CD14-positive monocyte (primary cell): ENCODE measurements around the gene VWC2L. TPM values are rescaled to one million over a fixed set of nuclear protein-coding genes. Genes with fewer than 3 reads are reported as not detected.

Source experiments
- DNase-seq, 3 donors: peaks; one replicate each; pipeline ENCODE4 v3.0.0-alpha.2; 2011 to 2022
- H2AFZ ChIP-seq: 2 replicates; pipeline ENCODE4 v1.6.0; 2012; ENCODE audit warnings: mild to moderate bottlenecking, low read depth, low read length, inconsistent platforms; ENCODE audit not compliant: insufficient read depth, poor library complexity, severe bottlenecking
- H3K27ac ChIP-seq, 2 donors: 1 replicate in 1 of 2; 2 replicates in 1 of 2; pipeline ENCODE4 v1.5.1; 2012 to 2013; ENCODE audit warnings: low read length in 2 of 2, control low read depth in 1 of 2, inconsistent platforms in 1 of 2, low read depth in 1 of 2, mild to moderate bottlenecking in 1 of 2
- H3K27me3 ChIP-seq, 2 donors: one replicate each; pipeline versions ENCODE4 v1.6.0 to v1.6.1; 2011 to 2013; ENCODE audit warnings: low read length in 2 of 2; ENCODE audit not compliant: control insufficient read depth in 2 of 2, insufficient read depth in 2 of 2
- H3K36me3 ChIP-seq, 2 donors: replicated peaks in 1 of 2; 1 replicate in 1 of 2; 2 replicates in 1 of 2; pipeline versions ENCODE4 v1.5.1 to v1.6.1; 2012 to 2013; ENCODE audit warnings: low read length in 2 of 2, control low read depth in 1 of 2, inconsistent platforms in 1 of 2, mild to moderate bottlenecking in 1 of 2; ENCODE audit not compliant: insufficient read depth in 2 of 2, control insufficient read depth in 1 of 2
- H3K4me1 ChIP-seq, 2 donors: 1 replicate in 1 of 2; 2 replicates in 1 of 2; pipeline versions ENCODE4 v1.5.1 to v1.6.1; 2012 to 2013; ENCODE audit warnings: low read length in 2 of 2, control low read depth in 1 of 2, inconsistent platforms in 1 of 2, mild to moderate bottlenecking in 1 of 2, moderate library complexity in 1 of 2; ENCODE audit not compliant: insufficient read depth in 2 of 2, control insufficient read depth in 1 of 2
- H3K4me2 ChIP-seq: replicated peaks from 2 replicates; pipeline ENCODE3; 2012; ENCODE audit warnings: low read length, moderate library complexity, mild to moderate bottlenecking; ENCODE audit not compliant: poor library complexity, severe bottlenecking; ENCODE audit errors: extremely low read depth
- H3K4me3 ChIP-seq, 3 experiments: fragments of 200-600 bp in 1 of 3; sonication (generic) in 1 of 3; replicated peaks in 1 of 3; 1 replicate in 2 of 3; 2 replicates in 1 of 3; pipeline ENCODE4 v1.5.1; 2011 to 2013; ENCODE audit warnings: low read length in 3 of 3, mild to moderate bottlenecking in 3 of 3, control low read depth in 2 of 3, low read depth in 2 of 3, inconsistent platforms in 1 of 3, moderate library complexity in 1 of 3
- H3K79me2 ChIP-seq: 2 replicates; pipeline ENCODE4 v1.6.0; 2012; ENCODE audit warnings: mild to moderate bottlenecking, control low read depth, inconsistent platforms, low read length, moderate library complexity; ENCODE audit not compliant: insufficient read depth
- H3K9ac ChIP-seq: 2 replicates; pipeline ENCODE4 v1.6.0; 2017; ENCODE audit warnings: low read length, mild to moderate bottlenecking; ENCODE audit not compliant: insufficient read depth, poor library complexity, severe bottlenecking
- H3K9me3 ChIP-seq, 2 donors: replicated peaks in 1 of 2; 1 replicate in 1 of 2; 2 replicates in 1 of 2; pipeline versions ENCODE4 v1.5.1 to v1.6.1; 2012 to 2013; ENCODE audit warnings: low read length in 2 of 2, control low read depth in 1 of 2; ENCODE audit not compliant: control insufficient read depth in 1 of 2, insufficient read depth in 1 of 2
- H4K20me1 ChIP-seq: 2 replicates; pipeline ENCODE4 v1.6.0; 2012; ENCODE audit warnings: mild to moderate bottlenecking, low read length, control low read depth, moderate library complexity; ENCODE audit not compliant: insufficient read depth
- H3K27ac Mint-ChIP-seq, 7 donors: one replicate each; pipeline ENCODE4 v1.8.0; 2020; ENCODE audit warnings: mild to moderate bottlenecking in 7 of 7, mixed read lengths in 7 of 7, moderate library complexity in 6 of 7, inconsistent platforms in 2 of 7
- H3K27me3 Mint-ChIP-seq, 3 donors: one replicate each; pipeline ENCODE4 v1.8.0; 2021 to 2022; ENCODE audit warnings: low read depth in 3 of 3, mild to moderate bottlenecking in 3 of 3, mixed read lengths in 3 of 3, moderate library complexity in 3 of 3, inconsistent platforms in 1 of 3
- H3K36me3 Mint-ChIP-seq, 2 donors: one replicate each; pipeline ENCODE4 v1.8.0; 2020; ENCODE audit warnings: mixed read lengths in 2 of 2, inconsistent platforms in 1 of 2, mild to moderate bottlenecking in 1 of 2
- H3K4me1 Mint-ChIP-seq: one replicate; pipeline ENCODE4 v1.8.0; 2020; ENCODE audit warnings: mild to moderate bottlenecking, mixed read lengths
- H3K4me3 Mint-ChIP-seq, 2 donors: one replicate each; pipeline ENCODE4 v1.8.0; 2020; ENCODE audit warnings: mild to moderate bottlenecking in 2 of 2, mixed read lengths in 2 of 2, moderate library complexity in 1 of 2
- H3K9me3 Mint-ChIP-seq, 7 donors: one replicate each; pipeline ENCODE4 v1.8.0; 2020 to 2022; ENCODE audit warnings: mixed read lengths in 7 of 7, mild to moderate bottlenecking in 6 of 7, moderate library complexity in 6 of 7, inconsistent platforms in 2 of 7
- WGBS: methylation state at CpG from one replicate; pipeline ENCODE4 v1.1.5; 2013; ENCODE audit warnings: missing lambda C conversion rate; ENCODE audit not compliant: insufficient coverage; 5-methylcytosine and 5-hydroxymethylcytosine counted together
- intact Hi-C, 2 donors: fragments of 100-400 bp; cut with micrococcal nuclease; formaldehyde crosslinking; loops; one replicate each; pipeline versions ENCODE4 v1.15.0 to v1.15.1; 2023
- polyA plus RNA-seq, 3 donors: library from polyadenylated mRNA; depleted of rRNA in 1 of 3; unstranded in 2 of 3; stranded (reverse) in 1 of 3; fragments of 300-500 nt in 2 of 3; fragments of >200 nt in 1 of 3; fragmentation: Illumina TruSeq in 2 of 3; gene quantifications; 1 replicate in 2 of 3; 2 replicates in 1 of 3; pipeline ENCODE4 v1.2.3, GENCODE V29; 2012 to 2021
- TF ChIP-seq, protein P1 (sequence below): fragments of 200-600 bp; IDR thresholded peaks from one replicate; pipeline ENCODE4 v1.8.0; 2022; ENCODE audit warnings: antibody characterized with exemption, mild to moderate bottlenecking

VWC2L gene
- polyA plus RNA-seq, 3 donors = not detected

DNA sequence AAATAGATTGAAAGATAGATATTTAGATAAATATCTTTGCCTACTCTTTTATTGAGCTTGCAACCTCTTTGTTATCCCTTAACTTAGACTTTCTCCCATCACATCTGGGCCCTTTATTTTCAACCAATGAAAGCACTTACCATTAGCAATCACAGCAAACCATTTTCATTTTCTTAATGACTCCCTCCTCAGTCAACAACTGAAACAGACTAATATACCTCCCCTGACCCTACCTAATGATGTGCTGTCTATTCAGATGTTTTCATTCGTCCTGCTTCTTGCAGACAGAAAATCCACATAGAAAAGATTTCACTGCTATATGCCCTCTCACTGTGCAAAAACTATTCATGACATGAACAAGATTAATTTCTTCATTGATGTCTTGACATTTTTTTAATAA is 154.4 kb downstream of the VWC2L start:
- Histone ChIP-seq H3K4me2 (no peak overlapping the region), H3K79me2 (no peaks in the 10 kb centered on the region), H4K20me1 (no peaks in the 10 kb centered on the region), H3K27ac (no peak overlapping the region), H2AFZ (no peak overlapping the region), H3K4me1 (no peaks in the 10 kb centered on the region), H3K4me3 (no peak overlapping the region), H3K36me3 (no peaks in the 10 kb centered on the region), H3K27me3 (no peaks in the 10 kb centered on the region), H3K9ac (no peak overlapping the region), H3K9me3 (no peaks in the 10 kb centered on the region)
- intact Hi-C loops = no loop called here
- Mint-ChIP-seq H3K27ac (no peak overlapping the region), H3K9me3 (peaks cover 0 to 9% (median 3%) of the 10 kb centered on the region in 7 donors), H3K4me1 (no peaks in the 10 kb centered on the region), H3K4me3 (no peak overlapping the region), H3K27me3 (peaks cover 0 to 1% (median 0%) of the 10 kb centered on the region in 3 donors), H3K36me3 (no peaks in the 10 kb centered on the region)
- TF ChIP-seq, protein P1, sequence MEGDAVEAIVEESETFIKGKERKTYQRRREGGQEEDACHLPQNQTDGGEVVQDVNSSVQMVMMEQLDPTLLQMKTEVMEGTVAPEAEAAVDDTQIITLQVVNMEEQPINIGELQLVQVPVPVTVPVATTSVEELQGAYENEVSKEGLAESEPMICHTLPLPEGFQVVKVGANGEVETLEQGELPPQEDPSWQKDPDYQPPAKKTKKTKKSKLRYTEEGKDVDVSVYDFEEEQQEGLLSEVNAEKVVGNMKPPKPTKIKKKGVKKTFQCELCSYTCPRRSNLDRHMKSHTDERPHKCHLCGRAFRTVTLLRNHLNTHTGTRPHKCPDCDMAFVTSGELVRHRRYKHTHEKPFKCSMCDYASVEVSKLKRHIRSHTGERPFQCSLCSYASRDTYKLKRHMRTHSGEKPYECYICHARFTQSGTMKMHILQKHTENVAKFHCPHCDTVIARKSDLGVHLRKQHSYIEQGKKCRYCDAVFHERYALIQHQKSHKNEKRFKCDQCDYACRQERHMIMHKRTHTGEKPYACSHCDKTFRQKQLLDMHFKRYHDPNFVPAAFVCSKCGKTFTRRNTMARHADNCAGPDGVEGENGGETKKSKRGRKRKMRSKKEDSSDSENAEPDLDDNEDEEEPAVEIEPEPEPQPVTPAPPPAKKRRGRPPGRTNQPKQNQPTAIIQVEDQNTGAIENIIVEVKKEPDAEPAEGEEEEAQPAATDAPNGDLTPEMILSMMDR = no peak
- WGBS = no CpG with 5 or more reads among the region's 1 CpG
- no peak for DNase-seq

DNA sequence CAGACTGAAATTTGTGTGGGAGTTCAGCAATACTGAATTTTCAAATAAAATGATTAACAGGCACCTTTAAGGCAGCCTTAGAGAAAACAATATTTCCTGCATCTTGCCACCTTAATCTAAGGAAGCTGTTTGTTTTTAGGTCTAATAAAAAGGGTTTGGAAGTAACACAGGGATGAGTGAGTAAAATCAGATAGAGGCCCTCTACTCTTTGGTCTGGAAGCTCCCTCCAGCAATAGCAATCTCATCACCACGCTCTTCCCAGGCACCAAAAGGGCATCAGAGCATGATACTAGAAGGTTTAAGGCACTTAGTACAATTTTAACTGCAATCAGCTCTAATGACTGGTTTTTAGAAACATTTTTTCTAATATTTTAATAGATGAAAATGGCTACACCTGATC is 155.6 kb downstream of the VWC2L start:
- no peak overlapping the region for H2AFZ ChIP-seq
- no CpG with 5 or more reads among the region's 1 CpG for WGBS
- intact Hi-C loops = no loop called here

More for the DNA sequence above, 155.6 kb downstream of the VWC2L start:
- Mint-ChIP-seq H3K4me1 (no peaks in the 10 kb centered on the region), H3K27ac (no peak overlapping the region), H3K4me3 (no peak overlapping the region), H3K27me3 (peaks cover 0 to 1% (median 0%) of the 10 kb centered on the region in 3 donors), H3K9me3 (peaks cover 0 to 9% (median 3%) of the 10 kb centered on the region in 7 donors), H3K36me3 (no peaks in the 10 kb centered on the region)
- TF ChIP-seq, protein P1 = no peak
- Histone ChIP-seq H4K20me1 (no peaks in the 10 kb centered on the region), H3K4me2 (no peak overlapping the region), H3K9ac (no peak overlapping the region), H3K27ac (no peak overlapping the region), H3K4me1 (no peaks in the 10 kb centered on the region), H3K27me3 (no peaks in the 10 kb centered on the region), H3K9me3 (no peaks in the 10 kb centered on the region), H3K36me3 (no peaks in the 10 kb centered on the region), H3K4me3 (no peak overlapping the region), H3K79me2 (no peaks in the 10 kb centered on the region)
- no peak for DNase-seq
